ENCODE data around the gene FMNL2.

The FMNL2 gene

DNA sequence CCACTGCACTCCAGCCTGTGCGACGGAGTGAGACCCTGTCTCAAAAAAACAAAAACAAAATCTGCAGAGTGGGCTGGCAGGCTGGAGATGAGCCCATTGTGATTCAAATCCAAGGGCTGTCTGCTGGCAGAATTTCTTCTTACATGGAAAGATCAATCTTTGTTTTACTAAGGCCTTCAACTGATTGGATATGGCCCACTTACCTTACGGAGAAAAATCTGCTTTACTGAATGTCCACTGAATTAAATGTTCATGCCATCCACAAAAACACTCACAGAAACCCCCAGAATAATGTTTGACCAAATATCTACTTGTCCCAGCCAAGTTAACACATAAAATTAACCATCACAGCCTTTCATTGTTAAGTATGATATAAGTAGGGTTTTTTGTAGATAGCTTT lies 8.3 kb upstream of the FMNL2 start:
- ChIA-PET POLR2A (no interaction called here), CTCF (no interaction called here)
- no peak for TF ChIP-seq CTBP1 (IDR thresholded peaks at IDR 0.05; ENCODE audit: borderline replicate concordance)
- no peak for TF ChIP-seq LEF1 (IDR thresholded peaks at IDR 0.05; ENCODE audit: borderline replicate concordance)
- TF ChIP-seq SP1 (IDR thresholded peaks at IDR 0.05): no peak
- TF ChIP-seq ELF4 (IDR thresholded peaks at IDR 0.05): no peak
- no peak for TF ChIP-seq PKNOX1 (IDR thresholded peaks at IDR 0.05)
- no peak for TF ChIP-seq ZNF384 (IDR thresholded peaks at IDR 0.05)
- TF ChIP-seq HDGF (IDR thresholded peaks at IDR 0.05; ENCODE audit: borderline replicate concordance): no peak
- no peak for TF ChIP-seq SUZ12 (IDR thresholded peaks at IDR 0.05)
- TF ChIP-seq L3MBTL2 (conservative IDR thresholded peaks at IDR 0.05): no peak
- TF ChIP-seq TARDBP (IDR thresholded peaks at IDR 0.05): no peak
- TF ChIP-seq BHLHE40 (IDR thresholded peaks at IDR 0.05; ENCODE audit: borderline replicate concordance): no peak
- no peak for DNase-seq (ENCODE audit: extremely low spot score)

- ChIA-PET CTCF (no interaction called here), POLR2A (no interaction called here)
- TF ChIP-seq LEF1 (IDR thresholded peaks at IDR 0.05; ENCODE audit: borderline replicate concordance) (no peak), ARNT (IDR thresholded peaks at IDR 0.05) (no peak), L3MBTL2 (conservative IDR thresholded peaks at IDR 0.05) (no peak), TARDBP (IDR thresholded peaks at IDR 0.05) (no peak), SP1 (IDR thresholded peaks at IDR 0.05) (no peak), ELF4 (IDR thresholded peaks at IDR 0.05) (no peak), FOXK2 (IDR thresholded peaks at IDR 0.05) (no peak), ZNF384 (IDR thresholded peaks at IDR 0.05) (no peak), BHLHE40 (IDR thresholded peaks at IDR 0.05; ENCODE audit: borderline replicate concordance) (no peak), PKNOX1 (IDR thresholded peaks at IDR 0.05) (no peak), NFRKB (IDR thresholded peaks at IDR 0.05) (no peak), FOXM1 (IDR thresholded peaks at IDR 0.05; ENCODE audit: borderline replicate concordance) (no peak), SUZ12 (IDR thresholded peaks at IDR 0.05) (no peak)
- no peak for DNase-seq (ENCODE audit: extremely low spot score)
Measured at GRCh38 chr2:152328013-152328412, 7.0 kb upstream of the FMNL2 start.

DNA sequence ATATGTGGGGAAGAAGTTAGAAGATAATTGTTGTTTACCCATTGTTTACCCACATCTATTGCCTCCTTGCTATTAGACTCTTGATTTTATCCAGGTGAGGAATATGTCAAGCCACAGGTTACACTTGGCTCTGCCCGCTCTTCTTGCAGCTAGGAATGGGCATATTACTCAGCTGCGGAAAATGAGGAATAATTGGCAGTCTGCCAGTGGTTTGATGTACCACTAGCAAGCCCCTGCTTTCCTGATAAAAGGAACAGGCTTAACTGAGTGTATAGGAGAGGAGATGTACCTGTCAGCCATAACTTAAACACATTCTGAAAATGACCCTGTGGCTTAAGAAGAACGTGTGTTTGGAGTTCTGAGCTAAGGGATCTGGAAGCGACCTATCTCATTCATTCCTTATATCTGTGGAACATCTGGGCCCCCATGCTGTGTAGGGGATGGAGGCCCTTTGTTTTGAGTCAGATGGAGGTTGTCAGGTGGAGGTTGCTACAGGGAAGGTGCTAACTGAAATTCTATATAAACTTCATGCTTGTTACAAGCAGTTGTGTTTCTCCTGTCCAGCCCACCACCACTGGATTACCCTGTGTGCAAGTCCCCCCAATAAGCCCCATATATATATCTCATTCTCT lies 4.6 kb upstream of the FMNL2 start:
- TF ChIP-seq PKNOX1 (IDR thresholded peaks at IDR 0.05): no peak
- TF ChIP-seq FOXA1 (IDR thresholded peaks at IDR 0.05): no peak
- POLR2A ChIA-PET: no interaction called here
- no peak for DNase-seq (ENCODE audit: extremely low spot score)
- CTCF ChIA-PET: no interaction called here

GRCh38 chr2:152334701-152335015 lies 316 bp upstream of the FMNL2 start:
- DNase-seq (ENCODE audit: extremely low spot score): no peak
- CTCF ChIA-PET: no interaction called here
- no peak for TF ChIP-seq HDGF (IDR thresholded peaks at IDR 0.05; ENCODE audit: borderline replicate concordance)
- no peak for TF ChIP-seq FOXK2 (IDR thresholded peaks at IDR 0.05)
- no peak for TF ChIP-seq CTBP1 (IDR thresholded peaks at IDR 0.05; ENCODE audit: borderline replicate concordance)
- TF ChIP-seq L3MBTL2 (conservative IDR thresholded peaks at IDR 0.05): no peak
- TF ChIP-seq PKNOX1 (IDR thresholded peaks at IDR 0.05): no peak
- TF ChIP-seq ZNF384 (IDR thresholded peaks at IDR 0.05): no peak
- no peak for TF ChIP-seq TARDBP (IDR thresholded peaks at IDR 0.05)
- no peak for TF ChIP-seq SUZ12 (IDR thresholded peaks at IDR 0.05)
- TF ChIP-seq NFRKB (IDR thresholded peaks at IDR 0.05): no peak
- TF ChIP-seq SP1 (IDR thresholded peaks at IDR 0.05): no peak
- no peak for TF ChIP-seq ELF4 (IDR thresholded peaks at IDR 0.05)
- no peak for TF ChIP-seq LEF1 (IDR thresholded peaks at IDR 0.05; ENCODE audit: borderline replicate concordance)
- no peak for TF ChIP-seq ARNT (IDR thresholded peaks at IDR 0.05)
- no peak for TF ChIP-seq FOXA1 (IDR thresholded peaks at IDR 0.05)
- TF ChIP-seq FOXM1 (IDR thresholded peaks at IDR 0.05; ENCODE audit: borderline replicate concordance): no peak
- TF ChIP-seq BHLHE40 (IDR thresholded peaks at IDR 0.05; ENCODE audit: borderline replicate concordance): no peak
- POLR2A ChIA-PET: interaction anchor here (1.4 kb wide), 1 partner anchor 72 kb away, joined by 6 read pairs; no protein-coding TSS in a partner anchor

DNA sequence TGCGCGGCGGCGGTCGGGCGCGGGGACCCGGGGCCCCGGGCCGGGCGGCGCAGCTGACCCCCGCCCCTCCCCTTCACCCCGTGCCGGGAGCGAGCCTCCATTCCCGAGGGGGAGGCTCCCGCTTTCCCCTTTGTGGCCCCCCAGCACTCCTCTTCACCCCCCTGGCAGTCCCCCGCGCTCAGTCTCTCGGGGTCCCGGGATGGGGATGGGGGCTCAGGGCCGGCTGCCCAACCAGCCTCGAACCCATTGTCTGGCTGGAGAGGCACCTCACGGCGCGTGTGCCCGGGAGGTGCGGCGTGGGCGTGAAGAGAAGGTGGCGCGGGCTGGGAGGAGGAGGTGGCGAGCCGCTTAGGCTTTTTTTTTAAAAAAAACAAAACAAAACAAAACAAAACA lies 748 bp downstream of the FMNL2 start:
- POLR2A ChIA-PET: interaction anchor here (1.0 to 1.4 kb wide), 2 partner anchors 71 to 133 kb away, joined by 3 to 6 read pairs; no protein-coding TSS in a partner anchor
- DNase-seq (ENCODE audit: extremely low spot score): peak; percentile 17
- no peak for TF ChIP-seq TARDBP (IDR thresholded peaks at IDR 0.05)
- TF ChIP-seq BHLHE40 (IDR thresholded peaks at IDR 0.05; ENCODE audit: borderline replicate concordance): no peak
- no peak for TF ChIP-seq ELF4 (IDR thresholded peaks at IDR 0.05)
- no peak for TF ChIP-seq FOXM1 (IDR thresholded peaks at IDR 0.05; ENCODE audit: borderline replicate concordance)
- no peak for TF ChIP-seq CTBP1 (IDR thresholded peaks at IDR 0.05; ENCODE audit: borderline replicate concordance)
- TF ChIP-seq FOXA1 (IDR thresholded peaks at IDR 0.05): no peak
- TF ChIP-seq PKNOX1 (IDR thresholded peaks at IDR 0.05): no peak
- TF ChIP-seq FOXK2 (IDR thresholded peaks at IDR 0.05): no peak
- TF ChIP-seq ARNT (IDR thresholded peaks at IDR 0.05): no peak
- no peak for TF ChIP-seq SP1 (IDR thresholded peaks at IDR 0.05)
- TF ChIP-seq SUZ12 (IDR thresholded peaks at IDR 0.05): no peak
- TF ChIP-seq ZNF384 (IDR thresholded peaks at IDR 0.05): no peak
- no peak for TF ChIP-seq HDGF (IDR thresholded peaks at IDR 0.05; ENCODE audit: borderline replicate concordance)
- no peak for TF ChIP-seq LEF1 (IDR thresholded peaks at IDR 0.05; ENCODE audit: borderline replicate concordance)
- TF ChIP-seq NFRKB (IDR thresholded peaks at IDR 0.05): no peak
- CTCF ChIA-PET: no interaction called here

Measured in HEK293T (cell line).